A549 (cell line): ENCODE results near the gene MAPRE2.

Experiments
- CTCF ChIP-seq: fragments of >200 bp; sonication (Bioruptor Twin); formaldehyde crosslinking; IDR thresholded peaks from 3 replicates; pipeline ENCODE4 v1.5.1; 2016
- E2F6 ChIP-seq: IDR thresholded peaks from 2 replicates; pipeline ENCODE4 v1.6.1; 2012; ENCODE audit warnings: low read depth, borderline replicate concordance
- EP300 ChIP-seq, 2 experiments: fragments of >200 bp; sonication (Bioruptor Twin); formaldehyde crosslinking; IDR thresholded peaks; 2 replicates in 1 of 2; 3 replicates in 1 of 2; pipeline ENCODE4 v1.6.1; 2016 to 2017
- ESRRA ChIP-seq: fragments of 150-350 bp; IDR thresholded peaks from 2 replicates; pipeline ENCODE4 v1.6.1; 2014; ENCODE audit warnings: mild to moderate bottlenecking, low read length, borderline replicate concordance
- MAX ChIP-seq: IDR thresholded peaks from 2 replicates; pipeline ENCODE4 v1.6.1; 2012
- NFE2L2 ChIP-seq: fragments of 150-350 bp; conservative IDR thresholded peaks from 2 replicates; pipeline ENCODE4 v1.6.1; 2014; ENCODE audit warnings: low read length
- PBX3 ChIP-seq: IDR thresholded peaks from 2 replicates; pipeline ENCODE4 v1.6.1; 2012
- POLR2A ChIP-seq: IDR thresholded peaks from 2 replicates; pipeline ENCODE4 v1.6.1; 2012; ENCODE audit warnings: mild to moderate bottlenecking, low read length
- RARB ChIP-seq: fragments of 250-450 bp; sonication (Bioruptor Pico); IDR thresholded peaks from 2 replicates; pipeline ENCODE4 v1.8.0; 2021; ENCODE audit warnings: mild to moderate bottlenecking, moderate library complexity
- RFX5 ChIP-seq: fragments of 450-650 bp; IDR thresholded peaks from 2 replicates; pipeline ENCODE4 v1.7.1; 2014; ENCODE audit warnings: antibody characterized with exemption, mild to moderate bottlenecking, moderate library complexity
- RNF2 ChIP-seq: fragments of 200-600 bp; sonication (generic); IDR thresholded peaks from 2 replicates; pipeline ENCODE4 v1.6.1; 2016; ENCODE audit warnings: low read depth, mild to moderate bottlenecking, antibody characterized with exemption, moderate library complexity, borderline replicate concordance
- TFCP2L1 ChIP-seq: fragments of 250-450 bp; sonication (Bioruptor Pico); IDR thresholded peaks from 2 replicates; pipeline ENCODE4 v1.5.0; 2021; ENCODE audit warnings: mild to moderate bottlenecking
- USF2 ChIP-seq: fragments of 450-650 bp; IDR thresholded peaks from 2 replicates; pipeline ENCODE4 v1.6.1; 2014; ENCODE audit warnings: antibody characterized with exemption
- ZC3H11A ChIP-seq: fragments of 450-650 bp; IDR thresholded peaks from 2 replicates; pipeline ENCODE4 v1.6.1; 2014; ENCODE audit warnings: antibody characterized with exemption, mild to moderate bottlenecking

- no peak for TF ChIP-seq CTCF
- TF ChIP-seq PBX3: no peak
- TF ChIP-seq RNF2: no peak
- no peak for TF ChIP-seq ZC3H11A
- no peak for TF ChIP-seq E2F6
- TF ChIP-seq ESRRA: no peak
- TF ChIP-seq NFE2L2: no peak
- TF ChIP-seq MAX: no peak
- no peak for TF ChIP-seq EP300 (IDR thresholded peaks at IDR 0.05)
- TF ChIP-seq POLR2A: no peak
- no peak for TF ChIP-seq USF2
- TF ChIP-seq RFX5: no peak
- no peak for TF ChIP-seq RARB (CRISPR knock-in tag)
- no peak for TF ChIP-seq TFCP2L1 (CRISPR knock-in tag)
These were observed 44.5 kb downstream of the MAPRE2 start for GRCh38 chr18:35085450-35086380.
